WTC11 (cell line): ENCODE data around the gene NLRC5. TPM values are rescaled to one million over a fixed set of nuclear protein-coding genes. Genes with fewer than 3 reads are reported as not detected.

Source experiments
- ATAC-seq: fragments of 200-7000 bp; cut with Tn5 transposase; 2 replicates; pipeline ENCODE4 v1.10.0; 2021; ENCODE audit warnings: mild to moderate bottlenecking, moderate library complexity
- CTCF ChIA-PET: fragments of 300-600 bp; sonication (Branson Sonifier 250); formaldehyde crosslinking; loops from one replicate; lab custom pipeline; 2021; ENCODE audit warnings: antibody characterized with exemption; lab: Charles Lee
- POLR2A ChIA-PET: fragments of 350-600 bp; sonication (Branson Sonifier 250); formaldehyde crosslinking; loops from one replicate; lab custom pipeline; 2021; ENCODE audit warnings: antibody characterized with exemption; lab: Charles Lee
- DNase-seq: peaks from one replicate; pipeline ENCODE4 v3.0.0; 2021; ENCODE audit warnings: low spot score
- H3K27ac Mint-ChIP-seq: 2 replicates; pipeline ENCODE4 v1.8.0; 2021; ENCODE audit warnings: mixed read lengths
- H3K27me3 Mint-ChIP-seq: 2 replicates; pipeline ENCODE4 v1.8.0; 2021; ENCODE audit warnings: low read depth, mild to moderate bottlenecking, moderate library complexity, mixed read lengths
- H3K36me3 Mint-ChIP-seq: 2 replicates; pipeline ENCODE4 v1.8.0; 2021; ENCODE audit warnings: mixed read lengths
- H3K4me1 Mint-ChIP-seq: 2 replicates; pipeline ENCODE4 v1.8.0; 2022; ENCODE audit warnings: mixed read lengths
- H3K4me3 Mint-ChIP-seq: 2 replicates; pipeline ENCODE4 v1.8.0; 2021; ENCODE audit warnings: mild to moderate bottlenecking, moderate library complexity, mixed read lengths
- H3K9me3 Mint-ChIP-seq: 2 replicates; pipeline ENCODE4 v1.8.0; 2021; ENCODE audit warnings: mixed read lengths
- ATF1 ChIP-seq: sonication (generic); formaldehyde crosslinking; IDR thresholded peaks from 2 replicates; pipeline ENCODE4 v1.8.1; 2023; ENCODE audit warnings: mild to moderate bottlenecking, moderate library complexity, missing genetic modification reagents
- ATF6 ChIP-seq: sonication (generic); formaldehyde crosslinking; IDR thresholded peaks from 2 replicates; pipeline ENCODE4 v1.8.1; 2023; ENCODE audit warnings: mild to moderate bottlenecking, missing genetic modification reagents
- CREB1 ChIP-seq: sonication (generic); formaldehyde crosslinking; IDR thresholded peaks from 2 replicates; pipeline ENCODE4 v1.8.0; 2023; ENCODE audit warnings: mild to moderate bottlenecking, missing genetic modification reagents
- E2F4 ChIP-seq: sonication (generic); formaldehyde crosslinking; IDR thresholded peaks from 2 replicates; pipeline ENCODE4 v1.8.1; 2022; ENCODE audit warnings: low read depth, mild to moderate bottlenecking, moderate library complexity, missing genetic modification reagents, borderline replicate concordance
- E2F5 ChIP-seq: sonication (generic); formaldehyde crosslinking; IDR thresholded peaks from 2 replicates; pipeline ENCODE4 v1.8.1; 2022; ENCODE audit warnings: mild to moderate bottlenecking, moderate library complexity, missing genetic modification reagents
- ESRRA ChIP-seq: sonication (generic); formaldehyde crosslinking; IDR thresholded peaks from 2 replicates; pipeline ENCODE4 v1.8.1; 2022; ENCODE audit warnings: mild to moderate bottlenecking, missing genetic modification reagents, borderline replicate concordance
- FOXJ3 ChIP-seq: sonication (generic); formaldehyde crosslinking; IDR thresholded peaks from 2 replicates; pipeline ENCODE4 v1.9.0; 2021; ENCODE audit warnings: missing genetic modification reagents, mild to moderate bottlenecking, borderline replicate concordance
- HMGA2 ChIP-seq: fragments of 250-450 bp; sonication (Bioruptor Pico); IDR thresholded peaks from 2 replicates; pipeline ENCODE4 v1.4.0; 2021; ENCODE audit warnings: mild to moderate bottlenecking, moderate library complexity
- IRF2 ChIP-seq: sonication (generic); formaldehyde crosslinking; IDR thresholded peaks from 2 replicates; pipeline ENCODE4 v1.8.0; 2022; ENCODE audit warnings: low read depth, missing genetic modification reagents, borderline replicate concordance
- JUN ChIP-seq: sonication (generic); formaldehyde crosslinking; IDR thresholded peaks from 2 replicates; pipeline ENCODE4 v1.8.0; 2023; ENCODE audit warnings: mild to moderate bottlenecking, missing genetic modification reagents
- MLX ChIP-seq: sonication (generic); formaldehyde crosslinking; IDR thresholded peaks from 2 replicates; pipeline ENCODE4 v1.8.1; 2023; ENCODE audit warnings: mild to moderate bottlenecking, missing genetic modification reagents, moderate library complexity
- OVOL2 ChIP-seq: fragments of 250-450 bp; sonication (Bioruptor Pico); IDR thresholded peaks from 2 replicates; pipeline ENCODE4 v1.9.0; 2021; ENCODE audit warnings: mild to moderate bottlenecking, borderline replicate concordance
- PRRX2 ChIP-seq: fragments of 250-450 bp; sonication (Bioruptor Pico); IDR thresholded peaks from 2 replicates; pipeline ENCODE4 v1.8.0; 2021; ENCODE audit warnings: mild to moderate bottlenecking
- ZBTB21 ChIP-seq: sonication (generic); formaldehyde crosslinking; IDR thresholded peaks from 2 replicates; pipeline ENCODE4 v1.8.1; 2023; ENCODE audit warnings: mild to moderate bottlenecking, missing genetic modification reagents, borderline replicate concordance
- ZMAT4 ChIP-seq: fragments of 250-450 bp; sonication (Bioruptor Pico); IDR thresholded peaks from 2 replicates; pipeline ENCODE4 v1.9.0; 2021; ENCODE audit warnings: mild to moderate bottlenecking
- ZNF121 ChIP-seq: sonication (generic); formaldehyde crosslinking; IDR thresholded peaks from 2 replicates; pipeline ENCODE4 v1.8.0; 2023; ENCODE audit warnings: missing genetic modification reagents
- ZNF219 ChIP-seq: sonication (generic); formaldehyde crosslinking; IDR thresholded peaks from 2 replicates; pipeline ENCODE4 v1.8.0; 2023; ENCODE audit warnings: missing genetic modification reagents, mild to moderate bottlenecking, borderline replicate concordance
- ZNF281 ChIP-seq: sonication (generic); formaldehyde crosslinking; IDR thresholded peaks from 2 replicates; pipeline ENCODE4 v1.8.0; 2023; ENCODE audit warnings: mild to moderate bottlenecking, missing genetic modification reagents
- ZNF396 ChIP-seq: fragments of 250-450 bp; sonication (Bioruptor Pico); IDR thresholded peaks from 2 replicates; pipeline ENCODE4 v1.8.0; 2021; ENCODE audit warnings: mild to moderate bottlenecking, moderate library complexity, borderline replicate concordance
- ZNF416 ChIP-seq: fragments of 250-450 bp; sonication (Bioruptor Pico); IDR thresholded peaks from 2 replicates; pipeline ENCODE4 v1.9.0; 2021; ENCODE audit warnings: mild to moderate bottlenecking, inconsistent platforms
- ZSCAN18 ChIP-seq: fragments of 250-450 bp; sonication (Bioruptor Pico); IDR thresholded peaks from 2 replicates; pipeline ENCODE4 v2.1.2; 2022; ENCODE audit warnings: mild to moderate bottlenecking, moderate library complexity
- total RNA-seq: library from RNA; stranded (reverse); gene quantifications from 3 replicates; pipeline ENCODE4 v1.2.3, GENCODE V29; 2021

Gene NLRC5
- total RNA-seq, 1 experiment from 2014 or later: 2.8 TPM

- TF ChIP-seq ZMAT4 (CRISPR knock-in tag) (no peak), ZBTB21 (no peak), PRRX2 (CRISPR knock-in tag) (no peak), E2F4 (CRISPR knock-in tag) (no peak), ESRRA (CRISPR knock-in tag) (no peak), IRF2 (CRISPR knock-in tag) (no peak), ZNF416 (CRISPR knock-in tag) (no peak), CREB1 (CRISPR knock-in tag) (no peak), HMGA2 (CRISPR knock-in tag) (no peak), ZSCAN18 (no peak), ATF1 (CRISPR knock-in tag) (no peak), ZNF281 (CRISPR knock-in tag) (no peak), ATF6 (CRISPR knock-in tag) (no peak), ZNF396 (CRISPR knock-in tag) (no peak), E2F5 (CRISPR knock-in tag) (no peak)
- peaks cover 7% of the 10 kb centered on the region for H3K4me1 Mint-ChIP-seq
- no peak overlapping the region for H3K27ac Mint-ChIP-seq
- no peak overlapping the region for H3K4me3 Mint-ChIP-seq
- ChIA-PET CTCF (interaction anchor here (2.2 kb wide), 1 partner anchor 49 kb away, joined by 16 read pairs; no protein-coding TSS in a partner anchor), POLR2A (no interaction called here)
- no peaks in the 10 kb centered on the region for H3K36me3 Mint-ChIP-seq
- H3K27me3 Mint-ChIP-seq: no peaks in the 10 kb centered on the region
- DNase-seq (no peak), ATAC-seq (no peak)
- H3K9me3 Mint-ChIP-seq: no peaks in the 10 kb centered on the region
Measured at GRCh38 chr16:57013229-57013628, 23.9 kb downstream of the NLRC5 start.

- H3K9me3 Mint-ChIP-seq: no peaks in the 10 kb centered on the region
- peaks cover 7% of the 10 kb centered on the region for H3K4me1 Mint-ChIP-seq
- ATAC-seq (no peak), DNase-seq (no peak)
- no peaks in the 10 kb centered on the region for H3K27me3 Mint-ChIP-seq
- H3K4me3 Mint-ChIP-seq: no peak overlapping the region
- ChIA-PET CTCF (interaction anchor here (2.2 kb wide), 1 partner anchor 50 kb away, joined by 16 read pairs; no protein-coding TSS in a partner anchor), POLR2A (no interaction called here)
- H3K27ac Mint-ChIP-seq: no peak overlapping the region
- H3K36me3 Mint-ChIP-seq: no peaks in the 10 kb centered on the region
- TF ChIP-seq JUN (no peak), ZNF121 (CRISPR knock-in tag) (no peak), OVOL2 (no peak), MLX (CRISPR knock-in tag) (no peak), E2F4 (CRISPR knock-in tag) (no peak), ZNF219 (CRISPR knock-in tag) (no peak), FOXJ3 (CRISPR knock-in tag) (no peak), ZSCAN18 (no peak)
Measured at GRCh38 chr16:57013902-57014301, 24.5 kb downstream of the NLRC5 start.
